ENCODE results near the gene CTIF.
"Not testable (repeated sequence)": the region's sequence is repeated elsewhere in the genome, so short reads cannot be mapped to it uniquely, and the experiment has no call there.

Gene CTIF

DNA sequence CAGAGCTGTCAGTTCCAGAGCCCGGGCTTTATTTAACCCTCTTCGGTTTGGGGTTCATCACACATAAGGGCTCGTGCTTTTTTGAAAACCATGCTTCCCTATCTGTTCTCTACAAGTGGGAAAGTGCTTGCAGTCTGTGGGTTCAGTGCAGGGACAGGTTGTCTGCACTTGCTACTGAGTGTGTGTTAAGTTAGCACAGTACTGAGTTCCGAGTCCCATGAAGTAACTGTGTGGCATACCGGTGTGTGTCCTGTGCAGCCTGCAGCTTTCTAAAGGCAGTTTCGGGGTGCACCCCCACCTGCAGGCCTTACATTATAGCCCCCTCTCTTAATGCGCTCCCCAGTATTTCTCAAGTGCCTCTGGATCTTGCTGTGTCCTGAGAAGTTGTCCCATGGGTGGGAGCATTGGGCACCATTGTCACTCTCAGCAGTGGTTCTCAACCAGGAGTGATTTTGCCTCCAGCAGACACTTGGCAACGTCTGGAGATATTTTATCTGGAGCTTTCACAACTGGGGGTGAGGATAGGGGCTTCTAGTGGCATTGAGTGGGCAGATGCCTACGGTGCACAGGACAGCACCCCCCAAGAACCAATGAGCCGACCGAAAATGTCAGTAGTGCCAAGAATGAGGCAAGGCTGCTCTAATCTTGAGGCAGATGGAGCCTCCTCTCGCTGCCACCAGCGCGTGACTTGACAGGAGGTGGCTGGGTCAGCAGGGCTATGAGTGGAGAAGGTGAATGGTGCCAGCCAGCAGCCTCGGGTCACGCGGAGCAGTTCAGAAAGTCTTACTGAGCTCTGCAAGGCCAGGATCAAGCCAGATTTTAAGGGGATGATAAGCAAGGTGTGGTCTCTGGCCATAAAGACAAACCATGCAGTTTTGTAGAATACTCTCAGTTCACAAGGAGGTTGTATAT lies 259.8 kb downstream of the CTIF start:
- no peak for DNase-seq (ENCODE audit: low read depth in 2 of 3, low spot score in 2 of 3)

GRCh38 chr18:48799724-48800315 lies 261.0 kb downstream of the CTIF start:
- DNase-seq (ENCODE audit: low read depth in 2 of 3, low spot score in 2 of 3), result no peak

DNA sequence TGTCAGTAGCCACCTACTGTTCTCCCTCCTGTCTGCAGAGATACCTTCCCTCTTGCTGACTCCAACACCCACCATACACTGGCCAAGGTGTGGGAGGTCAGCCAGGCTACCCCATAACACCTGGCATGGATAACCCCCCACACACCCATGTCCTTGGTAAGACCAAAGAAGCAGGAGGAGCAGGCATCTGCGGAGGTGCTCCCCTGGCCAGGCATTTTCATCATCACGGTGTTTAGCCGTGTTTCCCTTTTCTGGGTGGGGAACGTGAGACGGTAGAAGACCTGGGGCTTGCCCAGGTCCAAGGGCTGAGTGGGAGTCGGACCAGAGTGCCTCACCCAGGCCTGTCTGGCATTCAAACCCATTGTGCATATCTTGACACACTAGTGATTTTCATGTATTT lies 261.6 kb downstream of the CTIF start:
- no peak for DNase-seq (ENCODE audit: low read depth in 2 of 3, low spot score in 2 of 3)

DNA sequence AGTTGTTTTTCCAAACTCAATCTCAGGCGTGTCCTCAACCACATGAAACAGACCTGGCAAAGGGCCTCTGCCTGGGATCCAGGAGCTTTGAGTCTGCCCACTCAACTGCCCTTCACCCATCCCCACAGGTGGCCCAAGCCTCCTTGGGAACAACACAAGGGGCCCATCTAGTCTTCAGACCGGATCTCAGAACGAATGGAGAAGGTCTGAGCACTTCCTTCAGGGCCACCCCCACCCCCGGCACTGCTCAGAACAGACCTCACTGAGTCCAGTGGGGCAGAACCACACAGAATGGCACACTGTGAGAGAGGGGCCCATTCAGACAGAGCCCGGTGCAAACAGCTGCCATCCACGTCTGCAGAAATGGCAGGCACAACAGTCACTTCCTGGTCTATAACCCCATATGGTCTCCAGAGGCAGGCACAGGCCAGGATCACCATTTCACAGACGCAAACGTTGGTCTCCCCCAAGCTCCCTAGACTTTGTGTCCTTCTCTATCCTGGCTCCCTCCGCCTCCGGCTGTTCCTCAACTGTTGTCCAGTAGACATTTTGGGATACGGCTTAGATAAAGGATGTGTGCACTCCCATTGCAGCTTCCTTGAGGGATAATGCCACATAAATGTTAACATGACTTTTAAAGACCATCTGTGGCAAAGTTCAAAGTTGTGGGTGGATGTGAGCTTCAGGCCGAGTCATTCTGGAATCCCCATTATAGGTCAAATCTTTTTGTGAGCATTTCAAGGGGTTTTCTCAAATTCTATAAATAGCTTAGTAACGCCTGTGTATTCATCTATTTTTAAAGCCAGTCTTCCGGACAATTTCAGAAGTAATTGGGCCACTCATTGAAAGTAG lies 262.3 kb downstream of the CTIF start:
- peak in 1 of 3 experiments; percentile 51 for DNase-seq (ENCODE audit: low read depth in 2 of 3, low spot score in 2 of 3)

GRCh38 chr18:48801728-48802542 lies 263.1 kb downstream of the CTIF start:
- DNase-seq (ENCODE audit: low read depth in 2 of 3, low spot score in 2 of 3), result no peak

DNA sequence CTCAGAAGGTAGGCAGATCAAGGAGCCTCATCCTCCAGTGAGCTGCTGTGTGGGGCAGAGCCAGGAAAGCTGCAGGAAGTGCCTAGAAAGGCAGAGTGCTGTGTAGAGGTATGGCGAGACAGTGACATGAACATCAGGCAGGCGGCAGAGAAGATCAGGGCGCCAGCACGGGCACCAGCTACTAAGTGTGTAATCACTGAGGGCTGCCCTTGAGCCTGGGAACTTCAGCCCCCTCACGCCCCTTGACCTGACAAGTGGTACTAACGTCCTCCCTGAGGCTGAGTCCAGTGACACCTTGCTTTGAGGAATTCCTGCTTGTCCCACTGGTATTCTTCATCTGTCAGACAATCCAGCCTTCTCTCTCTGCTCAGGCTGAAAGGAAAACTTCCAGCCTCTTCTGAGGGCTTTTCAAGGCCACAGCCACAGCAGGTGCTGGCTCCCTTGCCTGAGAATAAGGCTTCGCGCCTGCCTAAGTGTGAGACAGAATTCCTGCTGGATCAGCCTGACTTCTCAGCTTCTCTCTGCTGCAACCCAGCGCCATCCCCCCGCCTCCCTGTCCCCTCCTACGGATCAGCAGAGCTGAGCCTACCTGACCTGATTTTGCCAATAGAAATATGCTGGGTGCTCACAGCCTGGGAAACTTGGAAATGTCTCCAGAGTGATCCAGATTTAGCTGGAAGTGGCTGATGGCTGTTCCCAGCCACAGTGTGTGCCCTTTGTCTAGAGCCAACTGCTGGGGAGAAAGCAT lies 263.9 kb downstream of the CTIF start:
- DNase-seq (ENCODE audit: low read depth in 2 of 3, low spot score in 2 of 3), result no peak

GRCh38 chr18:48803518-48803917 lies 264.7 kb downstream of the CTIF start:
- no peak for DNase-seq (ENCODE audit: low read depth in 2 of 3, low spot score in 2 of 3)

DNA sequence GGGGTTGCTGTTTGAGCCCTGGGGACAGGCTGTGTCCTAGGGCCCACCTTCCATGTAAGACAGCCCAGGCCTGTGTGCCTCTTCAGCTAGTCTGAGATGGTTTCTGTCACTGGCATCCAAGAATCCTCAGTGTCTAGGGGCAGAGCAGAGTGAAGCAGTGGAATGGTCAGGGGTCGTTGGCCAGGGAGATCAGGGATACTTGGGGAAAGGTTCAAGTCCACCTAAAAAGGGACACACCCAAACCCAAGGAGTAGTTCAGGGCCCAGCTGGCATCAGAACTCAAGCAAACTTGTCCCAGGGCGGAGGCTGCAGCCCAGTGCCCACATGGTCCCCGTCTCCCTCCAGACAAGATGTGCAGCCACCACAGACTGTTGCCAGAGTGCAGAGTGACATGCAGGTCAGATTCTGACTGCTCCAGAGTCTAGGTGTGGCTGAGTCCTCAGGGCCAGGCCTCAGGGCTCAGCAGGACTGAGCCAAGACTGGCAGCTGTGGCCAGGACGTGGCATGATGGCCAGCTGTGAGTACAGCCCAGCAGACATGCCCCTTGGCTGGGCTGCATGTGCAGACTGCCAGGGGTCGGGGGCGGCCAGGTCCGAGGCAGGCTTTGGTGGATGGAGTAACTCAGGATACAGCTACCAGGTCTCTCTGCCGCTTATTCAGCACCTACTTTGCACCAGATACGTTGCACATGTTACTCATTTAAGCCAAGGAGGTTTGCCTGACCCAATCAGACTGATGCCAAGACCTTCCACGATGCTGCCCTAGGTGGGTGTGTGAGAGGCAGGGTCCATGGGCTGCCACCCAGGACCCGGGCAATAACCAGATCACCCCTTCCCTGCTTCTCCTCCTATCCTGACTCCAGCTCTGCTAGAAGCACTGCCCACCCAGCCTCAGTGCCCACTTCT lies 265.4 kb downstream of the CTIF start:
- no peak for DNase-seq (ENCODE audit: low read depth in 2 of 3, low spot score in 2 of 3)

DNA sequence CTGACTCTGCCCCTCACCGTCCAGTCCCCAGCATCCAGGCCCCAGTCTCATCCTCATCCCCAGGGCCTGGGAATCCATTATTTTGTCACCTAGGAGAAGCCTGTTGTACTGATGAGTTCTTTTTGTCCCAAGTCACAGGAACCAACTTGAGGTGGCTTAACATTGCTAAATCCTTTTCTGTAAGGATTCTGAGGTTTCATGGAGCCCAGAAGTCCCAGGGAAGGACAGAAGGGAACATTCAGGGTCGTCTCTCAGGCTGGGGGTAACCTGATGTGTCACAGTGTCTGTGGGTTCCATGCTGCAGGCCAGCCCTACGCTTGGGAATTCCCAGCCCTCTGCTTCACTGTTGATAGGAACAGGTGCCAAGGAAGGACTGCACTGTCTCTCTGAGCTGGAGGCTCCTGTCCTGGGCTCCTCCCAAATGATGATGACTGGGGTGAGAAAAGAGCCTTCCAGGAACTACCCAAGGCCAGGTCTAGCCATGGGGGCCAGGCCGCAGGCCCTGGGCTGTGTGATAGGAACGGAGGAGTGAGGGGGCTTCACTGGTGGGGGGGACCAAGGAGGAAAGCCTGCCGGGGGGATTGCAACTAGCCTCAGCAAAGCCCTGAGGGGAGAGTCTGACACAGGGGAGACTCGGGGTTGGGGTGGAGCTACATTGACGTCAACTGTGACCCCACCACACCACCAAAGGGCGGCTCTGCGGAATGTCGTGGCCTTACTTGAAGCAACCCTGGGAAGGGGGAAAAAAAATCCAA lies 266.2 kb downstream of the CTIF start:
- no peak for DNase-seq (ENCODE audit: low read depth in 2 of 3, low spot score in 2 of 3)

DNA sequence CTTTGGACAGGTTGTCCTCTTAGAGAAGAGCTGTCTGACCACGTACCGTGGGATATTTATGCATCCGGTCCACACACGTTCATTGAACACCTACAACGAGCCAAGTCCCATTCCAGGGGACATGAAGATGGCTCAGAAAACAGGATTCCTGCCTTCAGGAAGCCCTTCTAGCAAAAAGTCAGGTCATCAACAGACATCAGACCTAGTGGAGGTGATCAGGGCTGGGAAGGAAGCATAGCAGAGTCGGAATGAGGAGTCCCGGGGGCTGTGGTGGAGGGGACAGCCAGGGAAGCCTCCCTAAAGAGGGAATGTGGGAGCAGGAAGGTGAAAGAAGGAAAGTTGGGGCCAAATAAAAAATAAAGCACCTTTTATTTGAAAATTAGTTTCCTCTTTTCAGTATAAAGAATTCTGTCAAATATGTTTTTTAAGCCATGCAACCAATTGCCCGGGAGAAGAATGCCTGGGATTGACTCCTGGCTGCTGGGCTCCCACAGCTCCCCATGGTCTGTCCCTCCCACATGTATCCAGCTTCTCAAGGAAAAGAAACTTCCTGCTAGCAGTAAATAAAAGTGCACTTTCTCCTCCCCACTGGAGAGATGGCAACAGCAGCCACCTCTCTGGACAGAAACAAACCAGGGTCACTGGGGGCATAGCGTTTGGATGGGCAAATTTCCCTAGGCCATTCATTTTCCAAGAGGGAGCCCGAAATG lies 267.1 kb downstream of the CTIF start:
- no peak for DNase-seq (ENCODE audit: low read depth in 2 of 3, low spot score in 2 of 3)

DNA sequence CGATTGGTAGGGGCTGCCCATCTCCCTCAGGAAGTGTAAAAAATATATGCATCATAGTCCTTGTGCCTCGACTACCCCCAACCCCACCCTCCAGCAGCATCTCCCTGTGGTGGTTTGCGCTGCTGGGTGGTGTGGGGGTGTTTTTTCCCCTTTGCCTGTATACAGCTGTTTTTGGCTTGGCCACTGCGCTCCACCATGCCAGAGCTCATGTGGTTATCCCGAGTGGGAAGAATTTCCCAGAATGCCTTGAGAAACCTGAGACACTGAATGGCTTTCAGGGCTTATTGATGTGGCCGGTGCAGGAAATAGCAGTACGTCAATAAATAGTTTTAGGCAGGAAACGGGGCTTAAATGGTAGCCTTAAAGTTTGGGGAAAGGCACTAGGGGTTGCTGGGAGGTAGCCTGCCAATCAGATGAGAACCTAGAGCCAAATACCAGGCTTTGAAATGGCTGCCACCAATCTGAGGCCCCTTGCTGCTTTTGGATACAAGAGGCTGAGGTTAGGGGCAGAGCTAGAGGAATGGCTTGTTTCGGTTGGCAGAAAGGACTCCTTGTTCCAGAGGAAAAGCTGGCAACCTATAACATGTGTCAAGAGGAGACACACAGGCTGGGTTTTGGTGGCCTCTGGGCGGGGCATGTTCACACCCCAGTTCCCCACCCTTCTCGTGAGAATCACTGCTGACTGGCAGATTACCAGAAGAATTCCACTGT lies 267.9 kb downstream of the CTIF start:
- no peak for DNase-seq (ENCODE audit: low read depth in 2 of 3, low spot score in 2 of 3)

GRCh38 chr18:48808476-48808875 lies 269.6 kb downstream of the CTIF start:
- DNase-seq (ENCODE audit: low read depth in 2 of 3, low spot score in 2 of 3), result no peak

GRCh38 chr18:48809365-48809764 lies 270.5 kb downstream of the CTIF start:
- no peak for DNase-seq (ENCODE audit: low read depth in 2 of 3, low spot score in 2 of 3)

DNA sequence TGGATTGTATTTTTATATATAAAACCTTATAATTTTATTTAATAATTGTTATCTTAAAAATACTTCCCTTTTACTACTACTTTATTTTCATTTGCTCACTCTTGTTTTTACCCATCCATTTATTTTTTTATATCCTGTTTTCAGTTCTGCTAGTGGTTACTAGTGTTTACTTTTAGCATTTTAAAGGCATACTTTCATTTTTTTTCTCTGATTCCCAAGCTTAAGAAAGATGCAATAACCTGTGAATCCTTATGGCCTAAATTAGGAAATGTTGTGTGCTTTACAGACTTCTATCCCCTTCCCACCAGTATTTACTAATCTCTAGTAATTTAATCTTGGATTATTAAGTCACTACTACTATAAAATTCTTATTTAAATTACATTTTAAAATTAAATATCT lies 272.0 kb downstream of the CTIF start:
- DNase-seq (ENCODE audit: low read depth in 2 of 3, low spot score in 2 of 3), result no peak

GRCh38 chr18:48811401-48811800 lies 272.6 kb downstream of the CTIF start:
- no peak for DNase-seq (ENCODE audit: low read depth in 2 of 3, low spot score in 2 of 3)

DNA sequence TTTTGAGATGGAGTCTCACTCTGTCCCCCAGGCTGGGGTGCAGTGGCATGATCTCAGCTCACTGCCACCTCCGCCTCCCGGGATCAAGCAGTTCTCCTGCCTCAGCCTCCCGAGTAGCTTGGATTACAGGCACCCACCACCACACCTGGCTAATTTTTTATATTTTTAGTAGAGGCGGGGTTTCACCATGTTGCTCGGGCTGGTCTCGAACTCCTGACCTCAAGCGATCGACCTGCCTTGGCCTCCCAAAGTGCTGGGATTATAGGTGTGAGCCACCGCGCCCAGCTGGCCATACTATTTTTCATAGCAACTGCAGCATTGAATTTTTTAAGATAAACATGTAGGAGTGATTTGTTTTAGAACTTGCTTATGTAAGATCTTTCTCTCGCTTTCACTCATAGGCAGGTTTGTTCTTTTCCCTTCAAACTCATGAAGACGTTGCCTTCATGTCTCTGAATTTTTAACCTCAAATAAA lies 273.2 kb downstream of the CTIF start:
- DNase-seq (ENCODE audit: low read depth in 2 of 3, low spot score in 2 of 3), result not testable (repeated sequence)

DNA sequence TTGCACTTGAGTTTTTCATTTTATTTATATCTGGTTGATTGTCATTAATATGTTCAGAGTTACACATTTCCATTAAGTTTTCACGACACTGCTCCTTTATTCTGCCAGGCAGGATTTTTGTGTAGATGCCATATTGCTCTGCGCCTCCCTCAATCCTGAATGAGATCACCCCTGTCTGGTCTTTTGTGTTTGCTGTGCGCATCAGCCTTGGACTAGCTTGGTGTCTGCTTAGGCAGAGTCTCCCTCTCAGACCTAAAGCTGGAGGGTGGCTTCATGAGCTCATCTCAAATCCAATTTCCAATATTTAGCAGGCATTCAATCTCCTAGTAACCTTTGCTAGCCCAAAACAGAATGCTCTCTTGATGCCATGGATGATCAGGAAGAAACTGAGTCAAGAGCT lies 274.5 kb downstream of the CTIF start:
- DNase-seq (ENCODE audit: low read depth in 2 of 3, low spot score in 2 of 3), result no peak
